GM18511 (cell line): ENCODE measurements around the gene ZNF324.
A peak's percentile ranks its signal among the peaks of the same experiment; 100 is the strongest.
"Not testable (repeated sequence)": the region's sequence is repeated elsewhere in the genome, so short reads cannot be mapped to it uniquely, and the experiment has no call there.

Experiments
- ATAC-seq: cut with Tn5 transposase; IDR thresholded peaks from one replicate; pipeline ENCODE4 v1.9.1; 2021; ENCODE audit warnings: mild to moderate bottlenecking, moderate library complexity; ENCODE audit not compliant: unreplicated experiment

ZNF324 gene

GRCh38 chr19:58470837-58471543 lies 4.1 kb downstream of the ZNF324 start:
- not testable (repeated sequence) for ATAC-seq

GRCh38 chr19:58471736-58472135 lies 4.9 kb downstream of the ZNF324 start:
- ATAC-seq = no peak

- no peak for ATAC-seq
These were observed 6.9 kb downstream of the ZNF324 start for GRCh38 chr19:58473775-58474174.

GRCh38 chr19:58474291-58474996 lies 7.6 kb downstream of the ZNF324 start:
- no peak for ATAC-seq

- ATAC-seq = peak; percentile 11
These were observed 8.3 kb downstream of the ZNF324 start for GRCh38 chr19:58474997-58475713.

GRCh38 chr19:58475714-58476497 lies 9.0 kb downstream of the ZNF324 start, which contains the start of gene ZNF446:
Gene ZNF446 (plus strand): TSS chr19:58476352. CDS start chr19:58477219, 867 bp downstream.
- peak; percentile 89 for ATAC-seq

GRCh38 chr19:58476498-58477015 lies 9.7 kb downstream of the ZNF324 start:
- ATAC-seq = no peak

GRCh38 chr19:58477130-58477529 lies 10.2 kb downstream of the ZNF324 start:
- ATAC-seq = no peak

- no peak for ATAC-seq
These were observed 11.0 kb downstream of the ZNF324 start for GRCh38 chr19:58477871-58478270.

- ATAC-seq = no peak
These were observed 12.4 kb downstream of the ZNF324 start for GRCh38 chr19:58479303-58479702.

- ATAC-seq = no peak
These were observed 13.0 kb downstream of the ZNF324 start for GRCh38 chr19:58479736-58480480.

- ATAC-seq = no peak
These were observed 13.6 kb downstream of the ZNF324 start for GRCh38 chr19:58480481-58480830.

GRCh38 chr19:58480831-58481230 lies 14.0 kb downstream of the ZNF324 start:
- ATAC-seq = no peak

- no peak for ATAC-seq
These were observed 15.5 kb downstream of the ZNF324 start for GRCh38 chr19:58482372-58482771.

GRCh38 chr19:58483776-58484175 lies 16.9 kb downstream of the ZNF324 start:
- no peak for ATAC-seq

GRCh38 chr19:58484349-58484748 lies 17.5 kb downstream of the ZNF324 start:
- not testable (repeated sequence) for ATAC-seq

GRCh38 chr19:58491393-58491792 lies 24.5 kb downstream of the ZNF324 start:
- ATAC-seq = no peak

GRCh38 chr19:58492265-58492664 lies 25.4 kb downstream of the ZNF324 start:
- no peak for ATAC-seq

- ATAC-seq = no peak
These were observed 30.8 kb downstream of the ZNF324 start for GRCh38 chr19:58497634-58498170.
